H1 (cell line): ENCODE measurements around the gene SEL1L3. TPM values are rescaled to one million over a fixed set of nuclear protein-coding genes. Genes with fewer than 3 reads are reported as not detected.

ENCODE experiments used
- CTCF ChIA-PET: fragments of 300-600 bp; sonication (Branson Sonifier 250); formaldehyde crosslinking; loops from one replicate; lab custom pipeline; 2021; ENCODE audit not compliant: partially characterized antibody; lab: Charles Lee
- POLR2A ChIA-PET: fragments of 300-600 bp; sonication (Branson Sonifier 250); formaldehyde crosslinking; loops from one replicate; lab custom pipeline; 2021; ENCODE audit warnings: inconsistent platforms; ENCODE audit not compliant: partially characterized antibody; lab: Charles Lee
- DNase-seq, 2 experiments: peaks; one replicate each; pipeline versions ENCODE4 v3.0.0 to v3.0.0-alpha.2; 2010 to 2022; ENCODE audit warnings: low spot score in 2 of 2, low read depth in 1 of 2, mixed read lengths in 1 of 2
- FAIRE-seq: peaks from 2 replicates; lab custom pipeline; 2011; peaks lifted over from hg19 to GRCh38; lab: Jason Lieb, UNC
- H2AFZ ChIP-seq: 2 replicates; pipeline ENCODE4 v1.8.1; 2012; ENCODE audit warnings: low read length, inconsistent platforms
- H2AK5ac ChIP-seq: 2 replicates; pipeline ENCODE4 v1.6.1; 2013; ENCODE audit warnings: low read depth, low read length
- H2BK120ac ChIP-seq: replicated peaks from 2 replicates; pipeline ENCODE3; 2013; ENCODE audit warnings: low read depth, low read length, inconsistent platforms
- H2BK12ac ChIP-seq: 2 replicates; pipeline ENCODE4 v1.6.1; 2013; ENCODE audit warnings: low read depth, low read length
- H2BK15ac ChIP-seq: 2 replicates; pipeline ENCODE4 v1.6.1; 2013; ENCODE audit warnings: low read length
- H2BK20ac ChIP-seq: 2 replicates; pipeline ENCODE4 v1.6.1; 2013; ENCODE audit warnings: low read length
- H2BK5ac ChIP-seq: 2 replicates; pipeline ENCODE4 v1.6.1; 2013; ENCODE audit warnings: low read depth, low read length
- H3K14ac ChIP-seq: 2 replicates; pipeline ENCODE4 v1.6.1; 2013; ENCODE audit warnings: inconsistent platforms; ENCODE audit not compliant: insufficient read length
- H3K18ac ChIP-seq: 2 replicates; pipeline ENCODE4 v1.6.1; 2013; ENCODE audit warnings: low read length; ENCODE audit errors: extremely low read depth
- H3K23ac ChIP-seq: 2 replicates; pipeline ENCODE4 v1.6.1; 2013; ENCODE audit warnings: inconsistent platforms; ENCODE audit not compliant: insufficient read length
- H3K23me2 ChIP-seq: 2 replicates; pipeline ENCODE4 v1.6.1; 2013; ENCODE audit warnings: low read depth, low read length
- H3K27ac ChIP-seq: 2 replicates; pipeline ENCODE4 v1.6.1; 2011; ENCODE audit warnings: low read depth, low read length, inconsistent platforms
- H3K27me3 ChIP-seq, 4 experiments: replicated peaks in 1 of 4; 1 replicate in 1 of 4; 2 replicates in 3 of 4; pipeline versions ENCODE4 v1.6.1 to v1.8.1; 2011 to 2013; ENCODE audit warnings: low read length in 3 of 4, mild to moderate bottlenecking in 3 of 4, inconsistent platforms in 2 of 4, mixed read lengths in 2 of 4, moderate library complexity in 1 of 4; ENCODE audit not compliant: control insufficient read depth in 3 of 4, insufficient read depth in 3 of 4; ENCODE audit errors: extremely low read depth in 1 of 4
- H3K36me3 ChIP-seq, 4 experiments: 2 replicates each; pipeline versions ENCODE4 v1.6.1 to v1.8.1; 2011 to 2013; ENCODE audit warnings: mild to moderate bottlenecking in 4 of 4, low read length in 3 of 4, moderate library complexity in 2 of 4, control low read depth in 1 of 4, inconsistent platforms in 1 of 4; ENCODE audit not compliant: insufficient read depth in 4 of 4, control insufficient read depth in 2 of 4
- H3K4ac ChIP-seq: replicated peaks from 2 replicates; pipeline ENCODE3; 2013; ENCODE audit warnings: low read length, low read depth, mixed read lengths, inconsistent platforms; ENCODE audit not compliant: insufficient read length
- H3K4me1 ChIP-seq, 4 experiments: replicated peaks in 1 of 4; 1 replicate in 1 of 4; 2 replicates in 3 of 4; pipeline versions ENCODE4 v1.6.1 to v1.8.1; 2011 to 2013; ENCODE audit warnings: low read length in 3 of 4, inconsistent platforms in 2 of 4, mixed read lengths in 1 of 4; ENCODE audit not compliant: insufficient read depth in 4 of 4, control insufficient read depth in 3 of 4
- H3K4me2 ChIP-seq, 2 experiments: 2 replicates each; pipeline versions ENCODE4 v1.6.1 to v1.8.1; 2011 to 2013; ENCODE audit warnings: low read depth in 2 of 2, low read length in 2 of 2, control low read depth in 1 of 2, inconsistent platforms in 1 of 2, mild to moderate bottlenecking in 1 of 2; ENCODE audit not compliant: insufficient read depth in 1 of 2
- H3K4me3 ChIP-seq, 4 experiments: fragments of 200-600, 300-600 bp in 1 of 4; sonication (generic), shearing (Covaris generic), sonication (Bioruptor Twin) in 1 of 4; 2 replicates each; pipeline versions ENCODE4 v1.5.1 to v1.8.1; 2011 to 2016; ENCODE audit warnings: low read length in 4 of 4, low read depth in 3 of 4, control low read depth in 2 of 4, inconsistent platforms in 2 of 4, mild to moderate bottlenecking in 2 of 4, mixed read lengths in 1 of 4, moderate library complexity in 1 of 4; ENCODE audit not compliant: insufficient read depth in 2 of 4; ENCODE audit errors: extremely low read depth in 1 of 4
- H3K56ac ChIP-seq: replicated peaks from 2 replicates; pipeline ENCODE3; 2013; ENCODE audit warnings: low read depth, mild to moderate bottlenecking, mixed read lengths, low read length, inconsistent platforms; ENCODE audit not compliant: insufficient read length
- H3K79me1 ChIP-seq: 2 replicates; pipeline ENCODE4 v1.6.1; 2013; ENCODE audit warnings: low read depth, low read length, control low read depth
- H3K79me2 ChIP-seq, 2 experiments: 2 replicates each; pipeline versions ENCODE4 v1.6.1 to v1.8.1; 2012 to 2013; ENCODE audit warnings: low read length in 2 of 2, mild to moderate bottlenecking in 2 of 2, inconsistent platforms in 1 of 2; ENCODE audit not compliant: insufficient read depth in 2 of 2, control insufficient read depth in 1 of 2
- H3K9ac ChIP-seq, 4 experiments: replicated peaks in 1 of 4; 1 replicate in 1 of 4; 2 replicates in 3 of 4; pipeline versions ENCODE4 v1.6.1 to v1.8.1; 2011 to 2013; ENCODE audit warnings: low read depth in 3 of 4, low read length in 3 of 4, control low read depth in 2 of 4, mild to moderate bottlenecking in 2 of 4, moderate library complexity in 2 of 4, inconsistent platforms in 1 of 4; ENCODE audit errors: extremely low read depth in 1 of 4
- H3K9me3 ChIP-seq, 2 experiments: 2 replicates each; pipeline versions ENCODE4 v1.6.1 to v1.8.1; 2012 to 2013; ENCODE audit warnings: mild to moderate bottlenecking in 2 of 2, moderate library complexity in 2 of 2, control low read depth in 1 of 2, inconsistent platforms in 1 of 2, low read depth in 1 of 2, low read length in 1 of 2, mixed read lengths in 1 of 2; ENCODE audit not compliant: insufficient read depth in 2 of 2
- H4K20me1 ChIP-seq, 2 experiments: replicated peaks in 1 of 2; 2 replicates each; pipeline versions ENCODE3 to v1.8.1; 2011 to 2013; ENCODE audit warnings: inconsistent platforms in 2 of 2, low read length in 2 of 2, mild to moderate bottlenecking in 1 of 2; ENCODE audit not compliant: insufficient read depth in 2 of 2, control insufficient read depth in 1 of 2
- H4K5ac ChIP-seq: 2 replicates; pipeline ENCODE4 v1.6.1; 2013; ENCODE audit warnings: low read length, low read depth, mixed read lengths, inconsistent platforms; ENCODE audit not compliant: insufficient read length
- H4K8ac ChIP-seq: 2 replicates; pipeline ENCODE4 v1.8.0; 2013; ENCODE audit warnings: mild to moderate bottlenecking, moderate library complexity, low read length, inconsistent platforms; ENCODE audit not compliant: insufficient read depth; ENCODE audit errors: extremely low read depth
- H4K91ac ChIP-seq: replicated peaks from 2 replicates; pipeline ENCODE3; 2013; ENCODE audit warnings: low read length, mixed read lengths, inconsistent platforms; ENCODE audit not compliant: insufficient read length
- ATF3 ChIP-seq: IDR thresholded peaks from 2 replicates; pipeline ENCODE4 v1.6.1; 2011; ENCODE audit warnings: low read depth, mild to moderate bottlenecking, low read length; ENCODE audit not compliant: insufficient read depth
- POLR2AphosphoS5 ChIP-seq: IDR thresholded peaks from 2 replicates; pipeline ENCODE4 v1.6.1; 2011; ENCODE audit warnings: low read depth, low read length
- SRF ChIP-seq: IDR thresholded peaks from 2 replicates; pipeline ENCODE4 v1.6.1; 2011; ENCODE audit warnings: mild to moderate bottlenecking, low read depth, low read length, moderate library complexity
- TAF7 ChIP-seq: optimal IDR thresholded peaks from 2 replicates; pipeline ENCODE3; 2011; ENCODE audit warnings: low read depth, mild to moderate bottlenecking, inconsistent platforms, low read length, moderate library complexity, borderline replicate concordance
- TCF12 ChIP-seq: IDR thresholded peaks from 2 replicates; pipeline ENCODE4 v1.6.1; 2011; ENCODE audit warnings: low read depth, mild to moderate bottlenecking, low read length
- WGBS, 2 experiments: shearing (Covaris generic) in 1 of 2; methylation state at CpG; one replicate each; pipeline versions ENCODE4 v1.1.6 to v1.1.7; 2013 to 2015; ENCODE audit warnings: low lambda C conversion rate in 2 of 2, mixed read lengths in 2 of 2, inconsistent platforms in 1 of 2, low coverage in 1 of 2, missing lambda C conversion rate in 1 of 2; ENCODE audit not compliant: insufficient replicate concordance in 2 of 2, insufficient coverage in 1 of 2, insufficient read length in 1 of 2; ENCODE audit errors: extremely low coverage in 1 of 2, missing lambda C conversion rate in 1 of 2; 5-methylcytosine and 5-hydroxymethylcytosine counted together
- polyA plus RNA-seq, 7 experiments: library from polyadenylated mRNA; depleted of rRNA in 3 of 7; stranded (reverse) in 5 of 7; unstranded in 2 of 7; fragments of >200 nt in 5 of 7; fragments of 200-250 nt in 2 of 7; gene quantifications; 1 replicate in 5 of 7; 2 replicates in 1 of 7; 4 replicates in 1 of 7; pipeline versions ENCODE4 v1.2.1 to v1.2.3, GENCODE V29; 2011 to 2013; ENCODE audit warnings: missing spikeins in 2 of 7, mixed read lengths in 2 of 7
- total RNA-seq: library from RNA; stranded (reverse); fragmentation: NEBNext Ultra II Directional; extraction: Animal tissue kit (Norgen Biotek cat#: 25700); gene quantifications from 2 replicates; pipeline ENCODE4 v1.2.1, GENCODE V29; 2021

The SEL1L3 gene
- total and polyA plus RNA-seq, 2 of the 8 experiments (the other 6 are each of a cell fraction or from before 2014, with no cell fraction given), result 18.2 to 54.0 TPM

GRCh38 chr4:25830548-25830947, 32.2 kb downstream of the SEL1L3 start:
- Histone ChIP-seq H4K8ac (no peak overlapping the region), H4K20me1 (no peaks in the 10 kb centered on the region), H2BK20ac (no peak overlapping the region), H2BK15ac (no peak overlapping the region), H3K14ac (no peak overlapping the region), H2AFZ (no peak overlapping the region), H3K27me3 (no peaks in the 10 kb centered on the region), H3K36me3 (peaks cover 0 to 24% (median 2%) of the 10 kb centered on the region in 4 experiments; a peak in 5 of 8 replicates), H2AK5ac (no peak overlapping the region), H3K9me3 (no peaks in the 10 kb centered on the region), H3K9ac (no peak overlapping the region), H2BK5ac (no peak overlapping the region), H3K23me2 (no peaks in the 10 kb centered on the region), H4K5ac (no peak overlapping the region), H2BK12ac (no peak overlapping the region), H4K91ac (no peak overlapping the region), H3K4ac (no peak overlapping the region), H3K79me1 (peaks cover 6% of the 10 kb centered on the region; the same call in 1 of the 2 replicates), H3K56ac (no peak overlapping the region), H3K23ac (no peak overlapping the region), H3K4me2 (no peak overlapping the region), H3K4me3 (no peak overlapping the region), H3K79me2 (peaks cover 0 to 9% of the 10 kb centered on the region in 2 experiments; a peak in 1 of 4 replicates), H3K18ac (no peak overlapping the region), H3K4me1 (no peaks in the 10 kb centered on the region), H3K27ac (no peak overlapping the region), H2BK120ac (no peak overlapping the region)
- no peak for FAIRE-seq
- TF ChIP-seq TCF12 (no peak), POLR2AphosphoS5 (no peak), TAF7 (no peak), SRF (no peak), ATF3 (no peak)
- ChIA-PET POLR2A (interaction anchor here (0.6 kb wide), 1 partner anchor 501 kb away, joined by 4 read pairs; no protein-coding TSS in a partner anchor), CTCF (interaction anchor here (0.5 kb wide), 1 partner anchor 181 kb away, joined by 3 read pairs; no protein-coding TSS in a partner anchor)
- DNase-seq, result no peak
- 94% methylated on average over 5 of the region's 5 CpGs; no CpG with 5 or more reads in 1 of the 2 experiments for WGBS, 2 experiments
